Heart left ventricle (tissue), 16 donors: ENCODE results near the gene RCBTB1. TPM values are rescaled to one million over a fixed set of nuclear protein-coding genes. Genes with fewer than 3 reads are reported as not detected.
"Not testable (repeated sequence)": the region's sequence is repeated elsewhere in the genome, so short reads cannot be mapped to it uniquely, and the experiment has no call there.

Experiments used
- ATAC-seq, 4 donors: fragments of 200-7000 bp; cut with Tn5 transposase; one replicate each; pipeline ENCODE4 v1.9.1; 2020 to 2022; ENCODE audit warnings: moderate library complexity in 4 of 4, mild to moderate bottlenecking in 3 of 4, moderate number of reproducible peaks in 1 of 4
- DNase-seq, 5 donors: peaks; one replicate each; pipeline ENCODE4 v3.0.0-alpha.2; 2020
- H3K27ac ChIP-seq, 12 donors: fragments of 200-600 bp; sonication (generic) in 4 of 12; one replicate each; pipeline versions ENCODE4 v1.5.0 to v1.8.0; 2016 to 2022; ENCODE audit warnings: mild to moderate bottlenecking in 2 of 12
- H3K27me3 ChIP-seq, 9 donors: fragments of 200-600 bp; sonication (generic) in 2 of 9; one replicate each; pipeline versions ENCODE4 v1.5.1 to v1.8.0; 2016 to 2022; ENCODE audit warnings: mild to moderate bottlenecking in 3 of 9
- H3K36me3 ChIP-seq, 9 donors: fragments of 200-600 bp; sonication (generic) in 2 of 9; one replicate each; pipeline versions ENCODE4 v1.5.0 to v1.8.0; 2018 to 2022; ENCODE audit warnings: mild to moderate bottlenecking in 2 of 9
- H3K4me1 ChIP-seq, 12 donors: fragments of 200-600 bp; sonication (generic) in 4 of 12; one replicate each; pipeline versions ENCODE4 v1.5.0 to v1.8.0; 2016 to 2022; ENCODE audit warnings: mild to moderate bottlenecking in 3 of 12
- H3K4me3 ChIP-seq, 12 donors: fragments of 200-600 bp; sonication (generic) in 4 of 12; one replicate each; pipeline versions ENCODE4 v1.5.0 to v1.8.0; 2017 to 2022; ENCODE audit warnings: mild to moderate bottlenecking in 9 of 12, moderate library complexity in 4 of 12
- H3K9me3 ChIP-seq, 12 donors: fragments of 200-600 bp; sonication (generic) in 4 of 12; one replicate each; pipeline versions ENCODE4 v1.5.0 to v1.8.0; 2016 to 2022; ENCODE audit warnings: mild to moderate bottlenecking in 1 of 12
- CTCF ChIP-seq, 12 donors: fragments of 200-600 bp; sonication (generic) in 4 of 12; IDR thresholded peaks; one replicate each; pipeline versions ENCODE4 v1.5.0 to v1.8.0; 2018 to 2022; ENCODE audit warnings: antibody characterized with exemption in 12 of 12, mild to moderate bottlenecking in 5 of 12
- POLR2A ChIP-seq, 2 donors: fragments of 450-650 bp; IDR thresholded peaks; one replicate each; pipeline ENCODE4 v1.6.1; 2017; ENCODE audit warnings: antibody characterized with exemption in 2 of 2, mild to moderate bottlenecking in 2 of 2, moderate library complexity in 2 of 2
- whole genome bisulfite sequencing, 4 donors: extraction: QIAGEN DNeasy Blood & Tissue Kit in 2 of 4; methylation state at CpG; one replicate each; pipeline versions ENCODE4 v1.1.5 to v1.1.7; 2013 to 2018; 5-methylcytosine and 5-hydroxymethylcytosine counted together
- intact Hi-C, 10 donors: fragments of 100-400 bp; cut with DNase I; formaldehyde crosslinking; loops; one replicate each; pipeline versions ENCODE4 v1.11.1 to v1.14.2; 2022
- polyA plus RNA-seq, 2 donors: library from polyadenylated mRNA; stranded (reverse); fragments of 200-250 nt; gene quantifications; one replicate each; pipeline ENCODE4 v1.2.3, GENCODE V29; 2013
- total RNA-seq, 9 donors: library from RNA; depleted of rRNA in 2 of 9; stranded (reverse); fragments of >200 nt in 2 of 9; fragmentation: NEBNext Ultra II Directional in 3 of 9; extraction: Animal tissue kit (Norgen Biotek cat#: 25700) in 3 of 9; gene quantifications; one replicate each; pipeline versions ENCODE4 v1.1.0 to v1.2.4, GENCODE V29; 2016 to 2023
- donor health status: ischemic (EF 13 %, LVEDD 7.1; RV severe dilation, severe dysfunction).
- donor health status: healthy with polysubstance abuse.
- donor health status: DM: no; HTN: yes; CAD: no.
- donor health status: DM: no; HTN: no; CAD: no.
- donor health status: ischemic (EF 25% LVEDD 6.9; RV normal size, moderate dysfunction).
- donor health status: ischemic (EF 25% LVEDD 5.7; RV mildly dilated, moderate dysfunction).
- donor health status: healthy.
- donor health status: DM: yes; HTN: yes; CAD: no.
- donor health status: ischemic (EF 35%, LVEDD 5.7; RV mildly dilated, moderate dysfunction).
- donor health status: nonischemic (EF 11% LVEDD 7.7; RV severe dilation, severe dysfunction).
- donor health status: DM: yes; HTN: yes; CAD: no.
- donor health status: PGD.
- donor health status: ischemic (EF 29% LVEDD 5.4; RV normal size, mild dysfunction).
- donor health status: nonischemic (EF 23%, LVEDD 6.1; RV moderate dilation, normal function).

RCBTB1 gene
- total and polyA plus RNA-seq, 11 donors = 8.5 to 25.8 (median 16.2) TPM

GRCh38 chr13:49604570-49604969, 19.2 kb upstream of the RCBTB1 start:
- Histone ChIP-seq H3K4me1 (peaks cover 0 to 4% (median 0%) of the 10 kb centered on the region in 12 donors), H3K36me3 (no peaks in the 10 kb centered on the region), H3K27ac (no peak overlapping the region), H3K4me3 (no peak overlapping the region), H3K27me3 (no peaks in the 10 kb centered on the region), H3K9me3 (no peaks in the 10 kb centered on the region)
- intact Hi-C loops = loop anchor here in 4 of 10 donors (2.0 to 10.0 kb wide), 4 partner anchors 150 to 302 kb away; partner anchors contain the start of genes CAB39L (in 2 of the 4) and SETDB2 (in 2 of the 4)
- 54 to 60% (median 57%) methylated on average over 5 of the region's 5 CpGs for WGBS, 4 donors
- DNase-seq (no peak), ATAC-seq (no peak)
- no peak for TF ChIP-seq CTCF (IDR thresholded peaks at IDR 0.05)
- TF ChIP-seq POLR2A (IDR thresholded peaks at IDR 0.05) = no peak

GRCh38 chr13:49602615-49603014, 17.3 kb upstream of the RCBTB1 start:
- H3K27me3 ChIP-seq, DNase-seq, H3K36me3 ChIP-seq, H3K27ac ChIP-seq, H3K4me3 ChIP-seq, H3K4me1 ChIP-seq, ATAC-seq, H3K9me3 ChIP-seq: not testable (repeated sequence)
- intact Hi-C loops = loop anchor here in 4 of 10 donors (5.0 to 10.0 kb wide), 3 partner anchors 148 to 295 kb away; partner anchors contain the start of genes CAB39L (in 2 of the 4) and SETDB2 (in 2 of the 4)
- 87 to 97% (median 95%) methylated on average over 7 of the region's 7 CpGs for WGBS, 4 donors

GRCh38 chr13:49602005-49602404, 16.6 kb upstream of the RCBTB1 start:
- intact Hi-C loops = loop anchor here in 4 of 10 donors (5.0 to 10.0 kb wide), 3 partner anchors 147 to 295 kb away; partner anchors contain the start of genes CAB39L (in 2 of the 4) and SETDB2 (in 2 of the 4)
- no peaks in the 10 kb centered on the region for H3K36me3 ChIP-seq
- no peaks in the 10 kb centered on the region for H3K27me3 ChIP-seq
- H3K9me3 ChIP-seq = no peaks in the 10 kb centered on the region
- 87 to 89% (median 89%) methylated on average over 1 of the region's 1 CpG for WGBS, 4 donors
- no peak for DNase-seq
- H3K27ac ChIP-seq = no peak overlapping the region
- H3K4me1 ChIP-seq = peaks cover 0 to 4% (median 0%) of the 10 kb centered on the region in 12 donors
- TF ChIP-seq CTCF (IDR thresholded peaks at IDR 0.05) = no peak
- no peak for TF ChIP-seq POLR2A (IDR thresholded peaks at IDR 0.05)
- no peak overlapping the region for H3K4me3 ChIP-seq
- no peak for ATAC-seq

GRCh38 chr13:49597043-49597641, 11.8 kb upstream of the RCBTB1 start:
- ATAC-seq = no peak

More at GRCh38 chr13:49597043-49597641, 11.8 kb upstream of the RCBTB1 start:
- no peak for TF ChIP-seq CTCF (IDR thresholded peaks at IDR 0.05)
- no peak for TF ChIP-seq POLR2A (IDR thresholded peaks at IDR 0.05)
- Histone ChIP-seq H3K4me1 (no peaks in the 10 kb centered on the region), H3K9me3 (no peaks in the 10 kb centered on the region), H3K27me3 (no peaks in the 10 kb centered on the region), H3K27ac (no peak overlapping the region), H3K36me3 (no peaks in the 10 kb centered on the region), H3K4me3 (no peak overlapping the region)
- WGBS, 4 donors = 73 to 85% (median 74%) methylated on average over 11 of the region's 11 CpGs
- DNase-seq = no peak
- intact Hi-C loops = no loop called here
